Forelimb muscle (tissue), 1 donor: ENCODE measurements around the gene IGSF21. TPM values are rescaled to one million over a fixed set of nuclear protein-coding genes. Genes with fewer than 3 reads are reported as not detected.

Experiments used
- DNase-seq: peaks from one replicate; pipeline ENCODE4 v3.0.0-alpha.2; 2013; ENCODE audit warnings: low read depth
- polyA plus RNA-seq: library from polyadenylated mRNA; unstranded; fragments of 120-200 nt; gene quantifications from one replicate; pipeline ENCODE4 v1.2.1, GENCODE V29; 2013; ENCODE audit not compliant: insufficient read length

IGSF21 gene
- polyA plus RNA-seq, 1 donor = 0.62 TPM

- no peak for DNase-seq
Observed at GRCh38 chr1:18205319-18205718, 97.7 kb downstream of the IGSF21 start.

GRCh38 chr1:18211764-18212163 lies 104.2 kb downstream of the IGSF21 start:
- DNase-seq = no peak

- no peak for DNase-seq
Observed at GRCh38 chr1:18217398-18218043, 109.9 kb downstream of the IGSF21 start.

GRCh38 chr1:18229625-18230024 lies 122.0 kb downstream of the IGSF21 start:
- no peak for DNase-seq

- DNase-seq = no peak
Observed at GRCh38 chr1:18230321-18230720, 122.7 kb downstream of the IGSF21 start.

- DNase-seq = no peak
Observed at GRCh38 chr1:18230840-18231239, 123.2 kb downstream of the IGSF21 start.

- DNase-seq = no peak
Observed at GRCh38 chr1:18232052-18232451, 124.5 kb downstream of the IGSF21 start.

GRCh38 chr1:18233176-18233864 lies 125.7 kb downstream of the IGSF21 start:
- no peak for DNase-seq

- DNase-seq = no peak
Observed at GRCh38 chr1:18234790-18235242, 127.2 kb downstream of the IGSF21 start.

- no peak for DNase-seq
Observed at GRCh38 chr1:18237371-18237770, 129.8 kb downstream of the IGSF21 start.

GRCh38 chr1:18238190-18238589 lies 130.6 kb downstream of the IGSF21 start:
- no peak for DNase-seq

- DNase-seq = no peak
Observed at GRCh38 chr1:18239671-18240070, 132.1 kb downstream of the IGSF21 start.

- no peak for DNase-seq
Observed at GRCh38 chr1:18240906-18241305, 133.3 kb downstream of the IGSF21 start.

GRCh38 chr1:18241891-18242290 lies 134.3 kb downstream of the IGSF21 start:
- no peak for DNase-seq

GRCh38 chr1:18243503-18244175 lies 136.0 kb downstream of the IGSF21 start:
- DNase-seq = no peak

- DNase-seq = no peak
Observed at GRCh38 chr1:18244762-18245161, 137.2 kb downstream of the IGSF21 start.

GRCh38 chr1:18245647-18246046 lies 138.0 kb downstream of the IGSF21 start:
- no peak for DNase-seq

- DNase-seq = no peak
Observed at GRCh38 chr1:18246543-18246942, 138.9 kb downstream of the IGSF21 start.

GRCh38 chr1:18247151-18247550 lies 139.6 kb downstream of the IGSF21 start:
- DNase-seq = no peak

- no peak for DNase-seq
Observed at GRCh38 chr1:18249631-18250030, 142.0 kb downstream of the IGSF21 start.

GRCh38 chr1:18253093-18253492 lies 145.5 kb downstream of the IGSF21 start:
- DNase-seq = no peak

- DNase-seq = peak; percentile 19
Observed at GRCh38 chr1:18256282-18257235, 149.0 kb downstream of the IGSF21 start.
